Measurements from ENCODE around the gene OR1F1. TPM values are rescaled to one million over a fixed set of nuclear protein-coding genes. Genes with fewer than 3 reads are reported as not detected.

OR1F1 gene
- total and polyA plus RNA-seq, 2 of the 8 experiments (the other 6 are each of a cell fraction or from before 2014, with no cell fraction given), result 0.52 to 1.2 TPM

GRCh38 chr16:3188925-3189825 is 1.2 kb downstream of the OR1F1 start (continued):
- no peak for TF ChIP-seq ATF2 (IDR thresholded peaks at IDR 0.05; ENCODE audit: low read length)
- no peak for TF ChIP-seq RXRA (IDR thresholded peaks at IDR 0.05; ENCODE audit: insufficient read depth, low read depth, low read length)
- TF ChIP-seq MAFK (IDR thresholded peaks at IDR 0.05; ENCODE audit: low read depth, low read length), result peak; percentile 54; the same call in 1 of the 2 replicates
- no peak for TF ChIP-seq CTBP2 (IDR thresholded peaks at IDR 0.05; ENCODE audit: borderline replicate concordance, insufficient read depth, insufficient read length, low read length)
- TF ChIP-seq E2F6 (IDR thresholded peaks at IDR 0.05), result 0 out of 2 replicates have a peak, but pooled peaks have one; percentile 42
- peak; percentile 57 for TF ChIP-seq TEAD4 (IDR thresholded peaks at IDR 0.05; ENCODE audit: low read depth, low read length)
- no peak for TF ChIP-seq JUN (IDR thresholded peaks at IDR 0.05; ENCODE audit: low read depth, low read length)
- no peak for TF ChIP-seq POLR2AphosphoS5 (IDR thresholded peaks at IDR 0.05; ENCODE audit: low read depth, low read length)
- TF ChIP-seq ATF3 (IDR thresholded peaks at IDR 0.05; ENCODE audit: insufficient read depth, low read depth, low read length), result no peak
- peak; percentile 94 for TF ChIP-seq ASH2L (IDR thresholded peaks at IDR 0.05; ENCODE audit: low read length)
- TF ChIP-seq SAP30 (IDR thresholded peaks at IDR 0.05; ENCODE audit: insufficient read depth, insufficient replicate concordance, low read length), result peak; percentile 40
